HK-2 (cell line): Measurements from ENCODE around the gene CTBP1.
"Not testable (repeated sequence)": the region's sequence is repeated elsewhere in the genome, so short reads cannot be mapped to it uniquely, and the experiment has no call there.

ENCODE experiments used
- DNase-seq: peaks from one replicate; pipeline ENCODE4 v3.0.0-alpha.2; 2018; ENCODE audit not compliant: unreplicated experiment

Gene CTBP1

GRCh38 chr4:1237981-1238675 lies 10.8 kb downstream of the CTBP1 start:
- no peak for DNase-seq

GRCh38 chr4:1237261-1237660 lies 11.7 kb downstream of the CTBP1 start:
- DNase-seq: not testable (repeated sequence)

GRCh38 chr4:1236836-1237235 lies 12.1 kb downstream of the CTBP1 start:
- DNase-seq: not testable (repeated sequence)

GRCh38 chr4:1236103-1236641 lies 12.8 kb downstream of the CTBP1 start:
- DNase-seq: no peak

GRCh38 chr4:1235381-1236102 lies 13.4 kb downstream of the CTBP1 start:
- no peak for DNase-seq

GRCh38 chr4:1234811-1235292 lies 14.1 kb downstream of the CTBP1 start:
- no peak for DNase-seq

GRCh38 chr4:1234309-1234695 lies 14.6 kb downstream of the CTBP1 start:
- DNase-seq: no peak

GRCh38 chr4:1233641-1234308 lies 15.2 kb downstream of the CTBP1 start:
- DNase-seq: no peak

- no peak for DNase-seq
Observed at GRCh38 chr4:1232661-1233621, 16.0 kb downstream of the CTBP1 start.

- DNase-seq: no peak
Observed at GRCh38 chr4:1231637-1232360, 17.1 kb downstream of the CTBP1 start.

GRCh38 chr4:1230971-1231636 lies 17.8 kb downstream of the CTBP1 start:
- DNase-seq: no peak

GRCh38 chr4:1230316-1230715 lies 18.6 kb downstream of the CTBP1 start:
- DNase-seq: no peak

- no peak for DNase-seq
Observed at GRCh38 chr4:1229117-1229849, 19.6 kb downstream of the CTBP1 start.

GRCh38 chr4:1227816-1228215 lies 21.1 kb downstream of the CTBP1 start:
- no peak for DNase-seq

GRCh38 chr4:1226598-1226997 lies 22.3 kb downstream of the CTBP1 start:
- no peak for DNase-seq

- no peak for DNase-seq
Observed at GRCh38 chr4:1226144-1226481, 22.8 kb downstream of the CTBP1 start.

- no peak for DNase-seq
Observed at GRCh38 chr4:1225272-1226143, 23.4 kb downstream of the CTBP1 start.
